ENCODE results near the gene OLIG2. TPM values are rescaled to one million over a fixed set of nuclear protein-coding genes. Genes with fewer than 3 reads are reported as not detected.

Gene OLIG2
- total RNA-seq, 1 donor from 2014 or later = 2.5 TPM

GRCh38 chr21:33024201-33025103 lies 1.3 kb upstream of the OLIG2 start:
- Mint-ChIP-seq H3K27ac (ENCODE audit: unreplicated experiment) (peak overlapping the region; percentile 6), H3K4me3 (ENCODE audit: unreplicated experiment) (peak overlapping the region; percentile 91), H3K4me1 (ENCODE audit: low read depth, unreplicated experiment) (peaks cover 3% of the 10 kb centered on the region), H3K27me3 (ENCODE audit: low read depth, unreplicated experiment) (peaks cover 50% of the 10 kb centered on the region), H3K36me3 (ENCODE audit: low read depth, unreplicated experiment) (peaks cover 6% of the 10 kb centered on the region), H3K9me3 (ENCODE audit: unreplicated experiment) (peaks cover 6% of the 10 kb centered on the region)
- Histone ChIP-seq H3K79me2 (ENCODE audit: insufficient read depth, low read length) (no peaks in the 10 kb centered on the region), H2AFZ (ENCODE audit: low read depth, low read length) (no peak overlapping the region), H4K20me1 (ENCODE audit: insufficient read depth, low read length) (peaks cover 17% of the 10 kb centered on the region), H3K4me1 (ENCODE audit: insufficient read depth, low read length) (no peaks in the 10 kb centered on the region), H3K4me2 (ENCODE audit: low read length) (no peak overlapping the region), H3K27me3 (ENCODE audit: insufficient read depth, low read length) (peaks cover 89% of the 10 kb centered on the region), H3K36me3 (ENCODE audit: insufficient read depth, low read length) (no peaks in the 10 kb centered on the region), H3K9ac (ENCODE audit: low read length) (no peak overlapping the region), H3K9me3 (ENCODE audit: insufficient read depth, low read depth, low read length) (peaks cover 10% of the 10 kb centered on the region), H3K4me3 (ENCODE audit: insufficient read depth, low read depth, low read length) (no peak overlapping the region), H3K27ac (ENCODE audit: low read depth, low read length) (no peak overlapping the region)
- no peak for DNase-seq (ENCODE audit: low read depth)
- FAIRE-seq = no peak
- peak; percentile 46 for TF ChIP-seq EZH2 (IDR thresholded peaks at IDR 0.05; ENCODE audit: insufficient read depth, low read length)
- TF ChIP-seq CTCF (IDR thresholded peaks at IDR 0.05; ENCODE audit: insufficient read depth, low read depth, low read length) = no peak

- H3K4me3 Mint-ChIP-seq (ENCODE audit: unreplicated experiment) = peak overlapping the region; percentile 91
- H3K4me2 ChIP-seq (ENCODE audit: low read length) = peak overlapping the region; percentile 59
- no peak for FAIRE-seq
- H3K9me3 ChIP-seq (ENCODE audit: insufficient read depth, low read depth, low read length) = peaks cover 10% of the 10 kb centered on the region
- no peak overlapping the region for H3K4me3 ChIP-seq (ENCODE audit: insufficient read depth, low read depth, low read length)
- H3K79me2 ChIP-seq (ENCODE audit: insufficient read depth, low read length) = no peaks in the 10 kb centered on the region
- H3K9me3 Mint-ChIP-seq (ENCODE audit: unreplicated experiment) = peaks cover 6% of the 10 kb centered on the region
- H3K27me3 Mint-ChIP-seq (ENCODE audit: low read depth, unreplicated experiment) = peaks cover 50% of the 10 kb centered on the region
- no peak overlapping the region for H3K9ac ChIP-seq (ENCODE audit: low read length)
- peaks cover 90% of the 10 kb centered on the region for H3K27me3 ChIP-seq (ENCODE audit: insufficient read depth, low read length)
- H3K36me3 ChIP-seq (ENCODE audit: insufficient read depth, low read length) = no peaks in the 10 kb centered on the region
- peaks cover 3% of the 10 kb centered on the region for H3K4me1 Mint-ChIP-seq (ENCODE audit: low read depth, unreplicated experiment)
- H4K20me1 ChIP-seq (ENCODE audit: insufficient read depth, low read length) = peaks cover 21% of the 10 kb centered on the region
- no peak overlapping the region for H3K27ac ChIP-seq (ENCODE audit: low read depth, low read length)
- no peaks in the 10 kb centered on the region for H3K4me1 ChIP-seq (ENCODE audit: insufficient read depth, low read length)
- no peak for DNase-seq (ENCODE audit: low read depth)
- no peak overlapping the region for H3K27ac Mint-ChIP-seq (ENCODE audit: unreplicated experiment)
- peak; percentile 15 for TF ChIP-seq EZH2 (IDR thresholded peaks at IDR 0.05; ENCODE audit: insufficient read depth, low read length)
- no peak for TF ChIP-seq CTCF (IDR thresholded peaks at IDR 0.05; ENCODE audit: insufficient read depth, low read depth, low read length)
- H2AFZ ChIP-seq (ENCODE audit: low read depth, low read length) = peak overlapping the region; percentile 18
- H3K36me3 Mint-ChIP-seq (ENCODE audit: low read depth, unreplicated experiment) = peaks cover 6% of the 10 kb centered on the region
Observed at GRCh38 chr21:33025106-33025488, 638 bp upstream of the OLIG2 start.

- Histone ChIP-seq H3K79me2 (ENCODE audit: insufficient read depth, low read length) (no peaks in the 10 kb centered on the region), H4K20me1 (ENCODE audit: insufficient read depth, low read length) (peaks cover 21% of the 10 kb centered on the region), H2AFZ (ENCODE audit: low read depth, low read length) (no peak overlapping the region), H3K27ac (ENCODE audit: low read depth, low read length) (no peak overlapping the region), H3K27me3 (ENCODE audit: insufficient read depth, low read length) (peaks cover 92% of the 10 kb centered on the region), H3K9me3 (ENCODE audit: insufficient read depth, low read depth, low read length) (peaks cover 10% of the 10 kb centered on the region), H3K4me2 (ENCODE audit: low read length) (no peak overlapping the region), H3K4me1 (ENCODE audit: insufficient read depth, low read length) (no peaks in the 10 kb centered on the region), H3K9ac (ENCODE audit: low read length) (no peak overlapping the region), H3K4me3 (ENCODE audit: insufficient read depth, low read depth, low read length) (no peak overlapping the region), H3K36me3 (ENCODE audit: insufficient read depth, low read length) (no peaks in the 10 kb centered on the region)
- FAIRE-seq (no peak), DNase-seq (ENCODE audit: low read depth) (no peak)
- no peaks in the 10 kb centered on the region for H3K4me1 Mint-ChIP-seq (ENCODE audit: low read depth, unreplicated experiment)
- peaks cover 6% of the 10 kb centered on the region for H3K36me3 Mint-ChIP-seq (ENCODE audit: low read depth, unreplicated experiment)
- TF ChIP-seq CTCF (IDR thresholded peaks at IDR 0.05; ENCODE audit: insufficient read depth, low read depth, low read length) (no peak), EZH2 (IDR thresholded peaks at IDR 0.05; ENCODE audit: insufficient read depth, low read length) (peak; percentile 54)
- H3K27ac Mint-ChIP-seq (ENCODE audit: unreplicated experiment) = peak overlapping the region; percentile 87
- peaks cover 51% of the 10 kb centered on the region for H3K27me3 Mint-ChIP-seq (ENCODE audit: low read depth, unreplicated experiment)
- peaks cover 6% of the 10 kb centered on the region for H3K9me3 Mint-ChIP-seq (ENCODE audit: unreplicated experiment)
- H3K4me3 Mint-ChIP-seq (ENCODE audit: unreplicated experiment) = peak overlapping the region; percentile 91
Observed at GRCh38 chr21:33026443-33026858, 716 bp downstream of the OLIG2 start.
